LNCaP clone FGC (cell line): Measurements from ENCODE around the gene POLR1D.

Experiments
- DNase-seq: peaks from one replicate; pipeline ENCODE4 v3.0.0-alpha.2; 2011; ENCODE audit warnings: low read depth
- H3K4me3 ChIP-seq: 2 replicates; pipeline ENCODE4 v1.5.1; 2011; ENCODE audit warnings: mild to moderate bottlenecking, low read depth, low read length, control low read depth
- TF ChIP-seq, protein P1 (sequence below): IDR thresholded peaks from 2 replicates; pipeline ENCODE4 v1.5.1; 2012; ENCODE audit warnings: mild to moderate bottlenecking; ENCODE audit not compliant: control insufficient read depth, insufficient read depth; ENCODE audit errors: extremely low read depth

POLR1D gene

DNA sequence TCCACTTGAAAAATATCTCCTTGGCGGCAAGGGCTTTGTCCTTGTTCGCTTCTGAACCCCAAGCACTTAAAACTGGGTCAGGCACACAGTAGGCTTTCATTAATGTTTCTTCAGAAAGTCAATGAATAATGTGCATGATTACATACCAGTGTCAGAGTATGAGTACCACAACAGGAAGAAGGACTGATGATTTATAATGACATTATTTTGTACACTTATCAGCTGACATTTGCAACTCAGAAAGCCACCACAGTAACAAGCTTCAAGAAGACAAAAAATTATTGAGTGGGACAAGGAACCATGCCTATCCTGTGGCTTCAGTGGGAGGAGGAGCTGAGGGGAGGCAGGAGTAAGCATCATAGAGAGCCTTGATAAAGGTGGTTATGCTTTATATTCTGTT lies 10.0 kb downstream of the POLR1D start:
- TF ChIP-seq, protein P1, sequence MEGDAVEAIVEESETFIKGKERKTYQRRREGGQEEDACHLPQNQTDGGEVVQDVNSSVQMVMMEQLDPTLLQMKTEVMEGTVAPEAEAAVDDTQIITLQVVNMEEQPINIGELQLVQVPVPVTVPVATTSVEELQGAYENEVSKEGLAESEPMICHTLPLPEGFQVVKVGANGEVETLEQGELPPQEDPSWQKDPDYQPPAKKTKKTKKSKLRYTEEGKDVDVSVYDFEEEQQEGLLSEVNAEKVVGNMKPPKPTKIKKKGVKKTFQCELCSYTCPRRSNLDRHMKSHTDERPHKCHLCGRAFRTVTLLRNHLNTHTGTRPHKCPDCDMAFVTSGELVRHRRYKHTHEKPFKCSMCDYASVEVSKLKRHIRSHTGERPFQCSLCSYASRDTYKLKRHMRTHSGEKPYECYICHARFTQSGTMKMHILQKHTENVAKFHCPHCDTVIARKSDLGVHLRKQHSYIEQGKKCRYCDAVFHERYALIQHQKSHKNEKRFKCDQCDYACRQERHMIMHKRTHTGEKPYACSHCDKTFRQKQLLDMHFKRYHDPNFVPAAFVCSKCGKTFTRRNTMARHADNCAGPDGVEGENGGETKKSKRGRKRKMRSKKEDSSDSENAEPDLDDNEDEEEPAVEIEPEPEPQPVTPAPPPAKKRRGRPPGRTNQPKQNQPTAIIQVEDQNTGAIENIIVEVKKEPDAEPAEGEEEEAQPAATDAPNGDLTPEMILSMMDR: no peak
- no peak for DNase-seq
- no peak overlapping the region for H3K4me3 ChIP-seq

DNA sequence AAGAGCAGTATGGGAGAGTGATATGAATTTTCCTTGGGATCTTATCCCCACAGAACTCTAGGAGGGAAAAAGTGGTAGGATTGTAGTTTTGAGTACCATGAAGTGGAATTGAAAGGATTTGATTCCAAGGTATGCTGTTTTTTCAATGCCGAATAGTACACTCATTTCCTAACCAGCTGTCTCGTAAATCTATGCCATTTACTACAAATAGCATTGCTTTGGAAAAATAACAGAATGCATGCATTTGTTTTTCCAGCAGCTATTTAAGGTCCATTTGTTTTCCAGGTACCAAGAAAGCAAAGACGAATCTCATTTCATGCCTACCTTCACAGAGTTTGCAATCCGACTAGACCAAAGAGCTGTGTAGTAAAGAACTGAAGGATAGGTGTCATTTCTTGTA lies 10.5 kb downstream of the POLR1D start:
- no peak overlapping the region for H3K4me3 ChIP-seq
- no peak for DNase-seq
- TF ChIP-seq, protein P1: no peak

DNA sequence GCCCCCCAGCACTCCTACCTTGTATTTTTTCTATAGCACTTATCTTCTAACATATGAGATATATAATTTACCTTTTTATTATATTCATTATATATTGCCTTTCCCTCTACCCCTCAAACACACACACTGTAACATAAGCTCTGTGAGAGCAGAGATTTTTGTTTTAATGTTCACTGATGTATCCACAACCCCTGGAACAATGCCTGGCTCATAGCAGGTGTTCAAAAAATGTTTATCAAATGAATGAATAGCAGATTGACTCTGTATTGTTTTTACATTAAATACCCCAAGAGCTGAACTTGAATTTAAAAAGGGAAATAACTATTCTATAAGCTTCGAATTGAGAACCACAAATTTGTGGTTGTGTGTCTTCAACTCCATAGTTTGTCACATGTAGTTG lies 11.0 kb downstream of the POLR1D start:
- no peak for DNase-seq
- H3K4me3 ChIP-seq: no peak overlapping the region
- TF ChIP-seq, protein P1: no peak

DNA sequence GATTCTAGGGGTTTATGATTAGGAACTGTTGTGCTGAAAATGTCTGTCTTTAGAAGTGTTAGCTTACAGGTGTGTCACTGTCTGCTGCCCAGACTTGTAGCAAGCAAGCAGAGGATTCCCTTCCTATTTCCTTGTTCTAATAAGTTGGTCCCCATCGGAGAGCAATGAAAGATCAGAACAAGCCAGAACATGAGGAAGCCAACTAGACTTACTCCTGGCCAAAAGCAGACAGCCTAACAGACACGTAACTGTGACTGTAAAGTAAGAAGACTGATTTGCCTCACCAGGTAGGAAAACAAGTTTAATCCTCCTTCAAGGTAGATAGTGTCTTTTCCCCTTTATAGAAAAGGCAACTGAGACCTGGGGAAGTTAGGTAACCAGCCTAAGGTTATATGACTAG lies 12.5 kb downstream of the POLR1D start:
- DNase-seq: no peak
- TF ChIP-seq, protein P1: no peak

DNA sequence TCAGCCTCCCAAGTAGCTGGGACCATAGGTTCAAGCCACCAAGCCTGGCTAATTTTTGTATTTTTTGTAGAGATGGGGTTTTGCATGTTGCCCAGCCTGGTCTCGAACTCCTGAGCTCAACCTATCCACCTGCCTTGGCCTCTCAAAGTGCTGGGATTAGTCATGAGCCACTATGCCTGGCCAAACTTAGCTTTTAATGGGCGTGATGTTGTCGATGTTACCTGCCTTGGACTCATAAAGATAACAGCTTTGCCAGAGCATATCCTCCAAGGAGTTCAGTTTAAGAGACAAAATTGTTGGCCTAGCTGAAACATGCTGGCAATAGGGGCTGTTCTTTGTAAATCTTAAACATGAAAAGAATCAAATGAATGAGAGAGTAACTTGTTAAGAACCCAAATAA lies 13.1 kb downstream of the POLR1D start:
- no peak for DNase-seq
- H3K4me3 ChIP-seq: no peak overlapping the region
- TF ChIP-seq, protein P1: no peak

More for the DNA sequence above, 12.5 kb downstream of the POLR1D start:
- no peak overlapping the region for H3K4me3 ChIP-seq

DNA sequence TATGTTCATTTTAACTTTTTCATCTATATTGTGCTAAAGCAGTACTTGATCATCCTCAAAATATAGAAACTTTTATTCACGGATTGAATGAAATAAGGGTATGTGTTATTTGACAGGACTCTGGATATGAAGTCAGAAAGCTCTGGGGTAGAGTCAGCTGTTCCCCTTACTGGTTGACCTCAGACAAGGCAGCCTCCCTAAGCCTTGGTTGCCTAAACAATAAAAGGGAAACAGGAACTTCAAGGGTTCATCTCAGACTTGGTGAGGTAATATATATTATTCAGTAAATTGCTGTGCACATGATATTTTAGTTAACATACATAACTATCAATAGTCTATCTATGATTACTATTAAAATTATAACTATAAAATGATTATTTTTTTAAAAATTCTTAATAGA lies 13.6 kb downstream of the POLR1D start:
- H3K4me3 ChIP-seq: no peak overlapping the region
- DNase-seq: no peak
- TF ChIP-seq, protein P1: no peak

DNA sequence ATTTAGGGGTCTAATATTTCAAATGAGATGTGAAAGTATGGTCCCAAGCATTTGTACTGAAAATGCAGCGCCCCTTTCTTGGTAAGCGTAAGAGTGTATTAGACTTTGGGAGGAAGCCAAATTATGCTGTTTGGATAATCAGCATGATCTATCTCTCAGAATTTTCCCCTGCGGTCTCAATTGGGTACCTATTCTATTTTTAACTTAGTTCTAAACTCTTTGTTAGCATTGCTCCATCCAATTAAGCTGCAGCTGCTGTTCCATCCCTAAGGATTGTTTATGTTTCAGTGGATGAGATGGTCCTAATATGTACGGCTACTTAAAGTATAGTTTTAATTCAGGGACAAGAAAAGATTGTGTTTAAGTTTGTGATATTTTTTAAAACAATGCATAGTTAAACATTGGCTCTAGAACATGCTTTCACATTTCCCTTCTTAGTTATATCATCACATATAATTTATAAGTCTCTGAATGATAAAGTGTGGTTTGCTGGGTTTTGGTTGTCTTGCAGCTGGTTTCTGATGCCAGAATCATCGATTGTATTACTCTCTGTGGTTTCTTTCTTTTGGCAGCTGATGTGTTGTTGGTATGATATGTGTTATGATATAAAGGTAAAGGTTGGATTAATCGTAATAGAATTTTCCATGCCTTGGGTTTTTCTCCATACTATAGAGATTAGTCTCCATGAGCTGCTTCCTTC lies 15.0 kb downstream of the POLR1D start:
- TF ChIP-seq, protein P1: no peak
- no peak for DNase-seq
- H3K4me3 ChIP-seq: no peak overlapping the region
